ENCODE results near the gene FAM181B. TPM values are rescaled to one million over a fixed set of nuclear protein-coding genes. Genes with fewer than 3 reads are reported as not detected.
A peak's percentile ranks its signal among the peaks of the same experiment; 100 is the strongest.

FAM181B gene
- total RNA-seq, 1 experiment from 2014 or later = 0.44 TPM

DNA sequence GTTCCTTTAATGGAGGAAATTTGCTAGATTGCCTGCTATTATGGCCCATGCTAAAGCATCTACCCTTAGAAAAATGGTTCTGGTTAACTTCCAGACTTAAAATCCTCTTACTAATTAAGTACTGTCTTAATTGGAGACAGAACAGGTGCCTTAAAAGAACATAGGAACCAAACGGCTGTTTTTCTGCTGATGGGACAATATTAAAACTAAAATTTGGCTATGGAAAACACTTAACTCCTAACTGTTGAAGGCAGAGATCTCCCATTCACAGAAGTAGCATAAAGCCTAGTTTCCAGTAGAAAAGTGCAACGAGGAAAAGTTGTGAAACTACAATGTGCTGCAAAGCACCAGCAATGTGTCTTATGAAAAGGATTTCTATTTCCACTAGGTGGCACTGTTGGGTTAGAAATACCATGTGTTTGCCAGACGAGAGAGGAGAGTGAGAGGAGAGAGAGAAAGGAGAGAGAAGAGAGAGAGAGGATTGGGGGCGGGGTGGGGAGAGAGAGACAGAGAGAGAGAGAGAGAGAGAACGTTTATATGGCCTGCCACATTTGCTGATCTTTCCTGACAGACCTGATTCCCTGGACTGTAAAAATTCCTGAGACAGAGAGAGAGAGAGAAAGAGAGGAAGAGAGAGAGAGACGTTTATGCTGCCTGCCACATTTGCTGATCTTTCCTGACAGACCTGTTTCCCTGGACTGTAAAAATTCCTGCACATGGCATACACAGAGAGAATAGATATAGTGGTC, 51.5 kb downstream of the FAM181B start:
- no peaks in the 10 kb centered on the region for H3K27me3 Mint-ChIP-seq (ENCODE audit: low read depth)
- no peak overlapping the region for H3K27ac ChIP-seq (ENCODE audit: insufficient read length, low read depth, low read length)
- H3K56ac ChIP-seq (ENCODE audit: insufficient read length, low read depth, low read length) = no peak overlapping the region
- no peak overlapping the region for H4K91ac ChIP-seq (ENCODE audit: insufficient read length, low read depth, low read length)
- H3K9me3 ChIP-seq (ENCODE audit: control insufficient read depth, low read depth, low read length) = peaks cover 13% of the 10 kb centered on the region
- H2BK20ac ChIP-seq (ENCODE audit: low read depth, low read length, poor library complexity, severe bottlenecking) = no peak overlapping the region
- no peak overlapping the region for H3K18ac ChIP-seq (ENCODE audit: insufficient read length, low read depth, low read length)
- H3K4ac ChIP-seq (ENCODE audit: low read depth, low read length) = no peak overlapping the region
- no peaks in the 10 kb centered on the region for H3K23me2 ChIP-seq (ENCODE audit: insufficient read length, low read depth, low read length, poor library complexity, severe bottlenecking)
- no peak overlapping the region for H2BK5ac ChIP-seq (ENCODE audit: insufficient read length, low read length)
- no peak overlapping the region for H4K8ac ChIP-seq (replicated peaks; ENCODE audit: insufficient read length, low read depth, low read length)
- peak; percentile 45 for DNase-seq
- no peaks in the 10 kb centered on the region for H3K27me3 ChIP-seq (ENCODE audit: insufficient read depth, low read length)
- peak; percentile 75 for TF ChIP-seq CTCF (conservative IDR thresholded peaks at IDR 0.05)
- H3K23ac ChIP-seq (ENCODE audit: insufficient read length, low read depth, low read length) = no peak overlapping the region
- H4K5ac ChIP-seq (ENCODE audit: insufficient read length, low read depth, low read length) = no peak overlapping the region
- H3K9ac ChIP-seq (ENCODE audit: extremely low read depth, insufficient read length, low read length) = no peak overlapping the region
- peaks cover 12% of the 10 kb centered on the region in 2 experiments; a peak in 4 of 5 replicates for H3K9me3 Mint-ChIP-seq
- peaks cover 2 to 15% (median 3%) of the 10 kb centered on the region in 3 experiments; a peak in 4 of 7 replicates for H3K36me3 Mint-ChIP-seq (ENCODE audit: insufficient read depth in 1 of 3, low read depth in 3 of 3)
- H2BK12ac ChIP-seq (ENCODE audit: insufficient read length, low read depth, low read length) = no peak overlapping the region
- no peaks in the 10 kb centered on the region for H3K79me1 ChIP-seq (ENCODE audit: insufficient read depth, low read depth, low read length, poor library complexity, severe bottlenecking)
- no peaks in the 10 kb centered on the region for H4K20me1 ChIP-seq (ENCODE audit: control insufficient read depth, insufficient read depth, insufficient read length)
- H3K4me3 Mint-ChIP-seq = no peak overlapping the region
- H2BK120ac ChIP-seq (ENCODE audit: low read depth, low read length, poor library complexity, severe bottlenecking) = no peak overlapping the region
- no peaks in the 10 kb centered on the region for H3K79me2 ChIP-seq (ENCODE audit: insufficient read depth, low read length)
- no CpG with 5 or more reads among the region's 6 CpGs for WGBS (ENCODE audit: extremely low coverage, insufficient read length, low lambda C conversion rate)
- no peak overlapping the region for H3K4me2 ChIP-seq (ENCODE audit: insufficient read depth, insufficient read length, low read length)
- no peak overlapping the region for H3T11ph ChIP-seq (ENCODE audit: low read length)
- H3K14ac ChIP-seq (ENCODE audit: insufficient read depth, low read length) = no peak overlapping the region
- H2AK5ac ChIP-seq (ENCODE audit: insufficient read length, low read length) = no peak overlapping the region
- H3K27ac Mint-ChIP-seq = no peak overlapping the region; a peak in 1 of 7 replicates
- H3K4me1 Mint-ChIP-seq = peaks cover 10% of the 10 kb centered on the region in 2 experiments
- H3K4me1 ChIP-seq (ENCODE audit: insufficient read depth, low read length) = no peaks in the 10 kb centered on the region
- H2BK15ac ChIP-seq (ENCODE audit: low read depth, low read length) = no peak overlapping the region
- H2AFZ ChIP-seq (ENCODE audit: low read length) = no peak overlapping the region

Measured in H9 (cell line).